ENCODE results near the gene TET3. TPM values are rescaled to one million over a fixed set of nuclear protein-coding genes. Genes with fewer than 3 reads are reported as not detected.

TET3 gene
- total and polyA plus RNA-seq, 2 experiments from 2014 or later: 3.6 to 19.9 TPM

GRCh38 chr2:73947412-73948018 lies 37.2 kb upstream of the TET3 start:
- H3K9me2 ChIP-seq (ENCODE audit: insufficient read depth): no peaks in the 10 kb centered on the region
- peaks cover 46% of the 10 kb centered on the region for H3K36me3 ChIP-seq (ENCODE audit: insufficient read depth)
- TF ChIP-seq CTCF (conservative IDR thresholded peaks at IDR 0.05; ENCODE audit: low read depth in 2 of 2): no peak
- TF ChIP-seq ZNF114 (CRISPR knock-in tag; IDR thresholded peaks at IDR 0.05): no peak
- no peak for TF ChIP-seq EZH2 (IDR thresholded peaks at IDR 0.05; ENCODE audit: low read depth, unreplicated experiment)
- no peak for TF ChIP-seq ZNF331 (CRISPR knock-in tag; IDR thresholded peaks at IDR 0.05; ENCODE audit: low read depth)
- TF ChIP-seq JUNB (IDR thresholded peaks at IDR 0.05; ENCODE audit: unreplicated experiment): no peak
- TF ChIP-seq STAT1 (IDR thresholded peaks at IDR 0.05; ENCODE audit: unreplicated experiment): no peak
- TF ChIP-seq, protein P1, sequence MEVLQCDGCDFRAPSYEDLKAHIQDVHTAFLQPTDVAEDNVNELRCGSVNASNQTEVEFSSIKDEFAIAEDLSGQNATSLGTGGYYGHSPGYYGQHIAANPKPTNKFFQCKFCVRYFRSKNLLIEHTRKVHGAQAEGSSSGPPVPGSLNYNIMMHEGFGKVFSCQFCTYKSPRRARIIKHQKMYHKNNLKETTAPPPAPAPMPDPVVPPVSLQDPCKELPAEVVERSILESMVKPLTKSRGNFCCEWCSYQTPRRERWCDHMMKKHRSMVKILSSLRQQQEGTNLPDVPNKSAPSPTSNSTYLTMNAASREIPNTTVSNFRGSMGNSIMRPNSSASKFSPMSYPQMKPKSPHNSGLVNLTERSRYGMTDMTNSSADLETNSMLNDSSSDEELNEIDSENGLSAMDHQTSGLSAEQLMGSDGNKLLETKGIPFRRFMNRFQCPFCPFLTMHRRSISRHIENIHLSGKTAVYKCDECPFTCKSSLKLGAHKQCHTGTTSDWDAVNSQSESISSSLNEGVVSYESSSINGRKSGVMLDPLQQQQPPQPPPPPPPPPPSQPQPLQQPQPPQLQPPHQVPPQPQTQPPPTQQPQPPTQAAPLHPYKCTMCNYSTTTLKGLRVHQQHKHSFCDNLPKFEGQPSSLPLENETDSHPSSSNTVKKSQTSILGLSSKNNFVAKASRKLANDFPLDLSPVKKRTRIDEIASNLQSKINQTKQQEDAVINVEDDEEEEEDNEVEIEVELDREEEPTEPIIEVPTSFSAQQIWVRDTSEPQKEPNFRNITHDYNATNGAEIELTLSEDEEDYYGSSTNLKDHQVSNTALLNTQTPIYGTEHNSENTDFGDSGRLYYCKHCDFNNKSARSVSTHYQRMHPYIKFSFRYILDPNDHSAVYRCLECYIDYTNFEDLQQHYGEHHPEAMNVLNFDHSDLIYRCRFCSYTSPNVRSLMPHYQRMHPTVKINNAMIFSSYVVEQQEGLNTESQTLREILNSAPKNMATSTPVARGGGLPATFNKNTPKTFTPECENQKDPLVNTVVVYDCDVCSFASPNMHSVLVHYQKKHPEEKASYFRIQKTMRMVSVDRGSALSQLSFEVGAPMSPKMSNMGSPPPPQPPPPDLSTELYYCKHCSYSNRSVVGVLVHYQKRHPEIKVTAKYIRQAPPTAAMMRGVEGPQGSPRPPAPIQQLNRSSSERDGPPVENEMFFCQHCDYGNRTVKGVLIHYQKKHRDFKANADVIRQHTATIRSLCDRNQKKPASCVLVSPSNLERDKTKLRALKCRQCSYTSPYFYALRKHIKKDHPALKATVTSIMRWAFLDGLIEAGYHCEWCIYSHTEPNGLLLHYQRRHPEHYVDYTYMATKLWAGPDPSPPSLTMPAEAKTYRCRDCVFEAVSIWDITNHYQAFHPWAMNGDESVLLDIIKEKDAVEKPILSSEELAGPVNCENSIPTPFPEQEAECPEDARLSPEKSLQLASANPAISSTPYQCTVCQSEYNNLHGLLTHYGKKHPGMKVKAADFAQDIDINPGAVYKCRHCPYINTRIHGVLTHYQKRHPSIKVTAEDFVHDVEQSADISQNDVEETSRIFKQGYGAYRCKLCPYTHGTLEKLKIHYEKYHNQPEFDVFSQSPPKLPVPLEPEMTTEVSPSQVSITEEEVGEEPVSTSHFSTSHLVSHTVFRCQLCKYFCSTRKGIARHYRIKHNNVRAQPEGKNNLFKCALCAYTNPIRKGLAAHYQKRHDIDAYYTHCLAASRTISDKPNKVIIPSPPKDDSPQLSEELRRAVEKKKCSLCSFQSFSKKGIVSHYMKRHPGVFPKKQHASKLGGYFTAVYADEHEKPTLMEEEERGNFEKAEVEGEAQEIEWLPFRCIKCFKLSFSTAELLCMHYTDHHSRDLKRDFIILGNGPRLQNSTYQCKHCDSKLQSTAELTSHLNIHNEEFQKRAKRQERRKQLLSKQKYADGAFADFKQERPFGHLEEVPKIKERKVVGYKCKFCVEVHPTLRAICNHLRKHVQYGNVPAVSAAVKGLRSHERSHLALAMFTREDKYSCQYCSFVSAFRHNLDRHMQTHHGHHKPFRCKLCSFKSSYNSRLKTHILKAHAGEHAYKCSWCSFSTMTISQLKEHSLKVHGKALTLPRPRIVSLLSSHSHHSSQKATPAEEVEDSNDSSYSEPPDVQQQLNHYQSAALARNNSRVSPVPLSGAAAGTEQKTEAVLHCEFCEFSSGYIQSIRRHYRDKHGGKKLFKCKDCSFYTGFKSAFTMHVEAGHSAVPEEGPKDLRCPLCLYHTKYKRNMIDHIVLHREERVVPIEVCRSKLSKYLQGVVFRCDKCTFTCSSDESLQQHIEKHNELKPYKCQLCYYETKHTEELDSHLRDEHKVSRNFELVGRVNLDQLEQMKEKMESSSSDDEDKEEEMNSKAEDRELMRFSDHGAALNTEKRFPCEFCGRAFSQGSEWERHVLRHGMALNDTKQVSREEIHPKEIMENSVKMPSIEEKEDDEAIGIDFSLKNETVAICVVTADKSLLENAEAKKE (CRISPR knock-in tag; IDR thresholded peaks at IDR 0.05): no peak
- TF ChIP-seq POLR2AphosphoS5 (IDR thresholded peaks at IDR 0.05; ENCODE audit: low read depth): no peak
- TF ChIP-seq NANOG (IDR thresholded peaks at IDR 0.05; ENCODE audit: borderline replicate concordance): no peak
- TF ChIP-seq, protein P2, sequence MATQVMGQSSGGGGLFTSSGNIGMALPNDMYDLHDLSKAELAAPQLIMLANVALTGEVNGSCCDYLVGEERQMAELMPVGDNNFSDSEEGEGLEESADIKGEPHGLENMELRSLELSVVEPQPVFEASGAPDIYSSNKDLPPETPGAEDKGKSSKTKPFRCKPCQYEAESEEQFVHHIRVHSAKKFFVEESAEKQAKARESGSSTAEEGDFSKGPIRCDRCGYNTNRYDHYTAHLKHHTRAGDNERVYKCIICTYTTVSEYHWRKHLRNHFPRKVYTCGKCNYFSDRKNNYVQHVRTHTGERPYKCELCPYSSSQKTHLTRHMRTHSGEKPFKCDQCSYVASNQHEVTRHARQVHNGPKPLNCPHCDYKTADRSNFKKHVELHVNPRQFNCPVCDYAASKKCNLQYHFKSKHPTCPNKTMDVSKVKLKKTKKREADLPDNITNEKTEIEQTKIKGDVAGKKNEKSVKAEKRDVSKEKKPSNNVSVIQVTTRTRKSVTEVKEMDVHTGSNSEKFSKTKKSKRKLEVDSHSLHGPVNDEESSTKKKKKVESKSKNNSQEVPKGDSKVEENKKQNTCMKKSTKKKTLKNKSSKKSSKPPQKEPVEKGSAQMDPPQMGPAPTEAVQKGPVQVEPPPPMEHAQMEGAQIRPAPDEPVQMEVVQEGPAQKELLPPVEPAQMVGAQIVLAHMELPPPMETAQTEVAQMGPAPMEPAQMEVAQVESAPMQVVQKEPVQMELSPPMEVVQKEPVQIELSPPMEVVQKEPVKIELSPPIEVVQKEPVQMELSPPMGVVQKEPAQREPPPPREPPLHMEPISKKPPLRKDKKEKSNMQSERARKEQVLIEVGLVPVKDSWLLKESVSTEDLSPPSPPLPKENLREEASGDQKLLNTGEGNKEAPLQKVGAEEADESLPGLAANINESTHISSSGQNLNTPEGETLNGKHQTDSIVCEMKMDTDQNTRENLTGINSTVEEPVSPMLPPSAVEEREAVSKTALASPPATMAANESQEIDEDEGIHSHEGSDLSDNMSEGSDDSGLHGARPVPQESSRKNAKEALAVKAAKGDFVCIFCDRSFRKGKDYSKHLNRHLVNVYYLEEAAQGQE (IDR thresholded peaks at IDR 0.05; ENCODE audit: unreplicated experiment): no peak
- TF ChIP-seq EZH2phosphoT487 (IDR thresholded peaks at IDR 0.05; ENCODE audit: unreplicated experiment): no peak
- no peak for TF ChIP-seq ETS1 (IDR thresholded peaks at IDR 0.05)
- no peak for TF ChIP-seq CREB1 (CRISPR knock-in tag; IDR thresholded peaks at IDR 0.05; ENCODE audit: low read depth)

More at GRCh38 chr2:73947412-73948018, 37.2 kb upstream of the TET3 start:
- DNase-seq (ENCODE audit: low spot score): no peak
- no peak overlapping the region for H3K4me2 ChIP-seq
- H3K4me3 Mint-ChIP-seq: no peak overlapping the region
- no peak overlapping the region for H3K27ac ChIP-seq (ENCODE audit: low read depth)
- no peak overlapping the region for H3K27ac Mint-ChIP-seq
- no peak for ATAC-seq
- peaks cover 29% of the 10 kb centered on the region for H4K20me1 ChIP-seq (replicated peaks; ENCODE audit: insufficient read depth)
- H3K4me3 ChIP-seq: no peak overlapping the region
- no peak overlapping the region for H2AFZ ChIP-seq
- H3F3A ChIP-seq (replicated peaks; ENCODE audit: low read depth): no peaks in the 10 kb centered on the region
- no peaks in the 10 kb centered on the region for H3K9me3 Mint-ChIP-seq
- peaks cover 58% of the 10 kb centered on the region for H3K36me3 Mint-ChIP-seq (ENCODE audit: low read depth)
- H3K4me1 ChIP-seq (ENCODE audit: insufficient read depth): no peaks in the 10 kb centered on the region
- no peaks in the 10 kb centered on the region for H3K27me3 Mint-ChIP-seq (ENCODE audit: insufficient read depth, low read depth, poor library complexity)
- no peaks in the 10 kb centered on the region for H3K4me1 Mint-ChIP-seq
- peaks cover 45% of the 10 kb centered on the region for H3K79me2 ChIP-seq (replicated peaks; ENCODE audit: insufficient read depth)
- no peaks in the 10 kb centered on the region for H3K27me3 ChIP-seq (ENCODE audit: insufficient read depth)
